AG04450 (cell line): ENCODE measurements around the gene OR2D3. TPM values are rescaled to one million over a fixed set of nuclear protein-coding genes. Genes with fewer than 3 reads are reported as not detected.
"Not testable (repeated sequence)": the region's sequence is repeated elsewhere in the genome, so short reads cannot be mapped to it uniquely, and the experiment has no call there.

Experiments used
- CTCF ChIA-PET: fragments of 300-600, 350-600 bp; formaldehyde crosslinking; extraction: SDS; loops from one replicate; lab custom pipeline; 2022; ENCODE audit warnings: antibody characterized with exemption, inconsistent platforms; lab: Charles Lee
- POLR2A ChIA-PET: fragments of 350-600 bp; formaldehyde crosslinking; extraction: SDS; loops from one replicate; lab custom pipeline; 2021; ENCODE audit warnings: antibody characterized with exemption, inconsistent platforms; lab: Yijun Ruan, JAX
- DNase-seq: peaks from one replicate; pipeline ENCODE4 v3.0.0-alpha.2; 2011; ENCODE audit warnings: low read depth, low spot score
- H3K27ac ChIP-seq: one replicate; pipeline ENCODE4 v1.5.1; 2012; ENCODE audit warnings: low read depth, low read length, control low read depth
- H3K27me3 ChIP-seq: one replicate; pipeline ENCODE4 v1.6.0; 2012; ENCODE audit warnings: low read length; ENCODE audit not compliant: control insufficient read depth, insufficient read depth
- H3K4me3 ChIP-seq: 2 replicates; pipeline ENCODE4 v1.5.1; 2011; ENCODE audit warnings: mild to moderate bottlenecking, low read depth, low read length, control low read depth
- H3K9me3 ChIP-seq: 2 replicates; pipeline ENCODE4 v1.5.1; 2012; ENCODE audit warnings: low read length; ENCODE audit not compliant: control insufficient read depth, insufficient read depth
- CTCF ChIP-seq: IDR thresholded peaks from 2 replicates; pipeline ENCODE4 v1.5.1; 2011; ENCODE audit warnings: low read depth, low read length, control low read depth, inconsistent platforms
- polyA plus RNA-seq: library from polyadenylated mRNA; depleted of rRNA; stranded (reverse); fragments of >200 nt; gene quantifications from 2 replicates; pipeline ENCODE4 v1.2.3, GENCODE V29; 2011

OR2D3 gene
- polyA plus RNA-seq, 1 experiment, result not detected

GRCh38 chr11:6882751-6883150, 38.1 kb upstream of the OR2D3 start:
- ChIA-PET CTCF (no interaction called here), POLR2A (no interaction called here)
- Histone ChIP-seq H3K9me3 (no peaks in the 10 kb centered on the region), H3K27ac (no peak overlapping the region), H3K27me3 (no peaks in the 10 kb centered on the region), H3K4me3 (no peak overlapping the region)
- no peak for DNase-seq
- TF ChIP-seq CTCF, result no peak

GRCh38 chr11:6887711-6888110, 33.1 kb upstream of the OR2D3 start:
- H3K27me3 ChIP-seq, POLR2A ChIA-PET, H3K4me3 ChIP-seq, CTCF ChIA-PET, H3K9me3 ChIP-seq, DNase-seq, H3K27ac ChIP-seq: not testable (repeated sequence)

- Histone ChIP-seq H3K4me3 (no peak overlapping the region), H3K27ac (no peak overlapping the region), H3K9me3 (no peaks in the 10 kb centered on the region), H3K27me3 (no peaks in the 10 kb centered on the region)
- no peak for TF ChIP-seq CTCF
- CTCF ChIA-PET, result interaction anchor here (0.7 to 1.6 kb wide), 2 partner anchors 76 to 133 kb away, joined by 3 to 6 read pairs; no protein-coding TSS in a partner anchor
- POLR2A ChIA-PET, result no interaction called here
- no peak for DNase-seq
These were observed 32.0 kb upstream of the OR2D3 start for GRCh38 chr11:6888830-6889229.

- Histone ChIP-seq H3K27me3 (no peaks in the 10 kb centered on the region), H3K4me3 (no peak overlapping the region), H3K9me3 (no peaks in the 10 kb centered on the region), H3K27ac (no peak overlapping the region)
- no peak for DNase-seq
- ChIA-PET CTCF (interaction anchor here (1.6 kb wide), 1 partner anchor 77 kb away, joined by 6 read pairs; no protein-coding TSS in a partner anchor), POLR2A (no interaction called here)
- no peak for TF ChIP-seq CTCF
These were observed 31.0 kb upstream of the OR2D3 start for GRCh38 chr11:6889835-6890234.

- H3K27me3 ChIP-seq, result no peaks in the 10 kb centered on the region
- CTCF ChIA-PET, result no interaction called here
- no peaks in the 10 kb centered on the region for H3K9me3 ChIP-seq
- no peak within 1 kb of the TSS for H3K4me3 ChIP-seq
- DNase-seq, result no peak
- no peak within 1 kb of the TSS for H3K27ac ChIP-seq
- no peak for TF ChIP-seq CTCF
- POLR2A ChIA-PET, result no interaction called here
These were observed 28.4 kb upstream of the OR2D3 start, which contains the start of gene OR2D2 for GRCh38 chr11:6892400-6892799. OR2D2 (minus strand) TSS chr11:6892500; CDS start chr11:6892500, 0 bp downstream.
